HUDEP-2 (cell line): ENCODE data around the gene ACTRT3.

ENCODE experiments used
- DNase-seq, 76 experiments: peaks; one replicate each; lab custom pipeline; 2025; ENCODE audit not compliant: unreplicated experiment in 76 of 76; lab: John Stamatoyannopoulos, UW

The ACTRT3 gene

DNA sequence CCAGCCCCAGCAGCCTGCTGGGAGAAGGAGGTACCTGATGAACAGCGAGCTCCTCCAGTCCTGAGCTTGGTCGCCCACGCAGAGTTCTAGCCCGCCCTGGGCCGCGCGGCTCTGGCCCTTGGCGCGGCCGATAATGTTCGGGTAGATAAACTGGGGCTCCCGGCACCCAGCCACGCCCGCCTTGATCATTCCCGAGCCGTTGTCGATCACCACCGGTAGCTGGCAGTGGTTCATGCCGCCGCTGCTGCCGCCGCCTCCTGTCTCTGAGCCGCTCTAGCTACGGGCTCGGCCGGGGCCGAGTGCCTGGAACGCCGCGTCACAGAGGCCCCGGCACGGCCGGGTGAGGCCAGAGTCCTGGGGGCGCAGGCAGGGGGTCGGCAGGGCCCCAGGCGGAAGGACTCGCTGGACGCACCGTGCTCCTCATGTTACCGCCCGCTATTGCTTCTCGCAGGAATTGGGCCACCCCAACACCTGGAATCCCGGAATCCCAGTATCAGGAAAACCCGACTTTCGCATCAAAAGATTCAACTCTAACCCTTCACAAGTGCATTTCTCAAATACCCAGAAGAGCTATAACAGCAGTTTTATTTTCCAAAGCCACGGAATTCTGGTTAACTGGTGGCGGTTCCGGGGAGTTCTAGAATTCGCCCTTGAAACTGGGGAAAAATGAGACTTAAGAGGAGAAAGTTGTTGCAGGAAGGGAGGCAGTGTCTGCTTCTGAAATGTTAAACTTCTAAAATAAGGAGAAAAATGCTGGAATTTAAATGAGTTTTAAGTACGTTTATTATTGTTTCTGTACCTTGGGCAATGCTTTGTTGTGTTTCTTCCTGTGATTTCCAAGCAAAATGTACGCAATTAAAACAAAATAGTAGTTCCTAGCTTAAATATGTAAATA lies at the start of gene ACTRT3:
Gene ACTRT3, minus strand, starts transcription at position 275 of the 895 bp plus-strand sequence. Its CDS starts 41 bp downstream, at position 234.
- DNase-seq: peak; percentile 27 to 95 (median 88)

DNA sequence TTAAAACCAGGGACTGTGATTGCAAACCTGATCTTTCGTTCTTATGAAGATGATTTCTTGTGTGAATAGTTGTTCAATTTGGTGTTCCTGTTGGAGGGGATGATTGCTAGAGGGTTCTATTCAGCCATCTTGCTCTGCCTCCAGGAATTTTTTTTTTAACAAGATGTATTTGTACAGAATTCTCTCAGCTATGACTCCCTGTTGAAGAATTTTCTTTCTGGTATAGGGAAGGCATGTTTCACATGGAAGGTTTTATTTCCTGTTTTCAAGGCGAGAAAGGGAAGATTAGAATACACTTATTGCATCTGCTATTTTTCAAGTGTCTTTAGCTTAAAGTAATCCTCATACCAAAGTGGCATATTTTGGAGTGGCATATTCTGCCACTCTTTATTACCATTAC lies 49.0 kb upstream of the ACTRT3 start:
- DNase-seq: no peak

DNA sequence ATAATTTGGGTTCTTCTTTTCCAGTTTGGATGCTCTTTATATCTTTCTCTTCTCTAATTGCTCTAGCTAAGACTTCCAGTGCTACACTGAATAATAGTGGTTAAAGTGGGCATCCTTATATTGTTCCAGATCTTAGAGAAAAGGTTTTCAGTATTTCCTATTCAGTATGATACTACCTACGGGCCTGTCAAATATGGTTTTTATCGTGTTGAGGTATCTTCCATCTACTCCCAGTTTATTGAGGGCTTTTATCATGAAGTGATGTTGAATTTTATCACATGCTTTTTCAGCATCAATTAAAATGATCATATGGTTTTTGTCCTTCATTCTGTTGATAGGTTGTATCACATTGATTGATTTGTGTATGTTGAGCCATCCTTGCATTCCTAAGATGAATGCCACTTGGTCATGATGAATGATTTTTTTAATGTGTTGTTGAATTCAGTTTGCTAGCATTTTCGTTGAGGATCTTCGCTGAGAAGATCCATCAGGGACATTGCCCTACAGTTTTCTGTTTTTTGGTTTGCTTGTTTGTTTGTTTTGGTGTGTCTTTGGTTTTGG lies 46.3 kb upstream of the ACTRT3 start:
- DNase-seq: no peak

- DNase-seq: peak in 31 of 76 experiments; percentile 1 to 44 (median 13)
These were observed 44.6 kb upstream of the ACTRT3 start for GRCh38 chr3:169813757-169814517.

DNA sequence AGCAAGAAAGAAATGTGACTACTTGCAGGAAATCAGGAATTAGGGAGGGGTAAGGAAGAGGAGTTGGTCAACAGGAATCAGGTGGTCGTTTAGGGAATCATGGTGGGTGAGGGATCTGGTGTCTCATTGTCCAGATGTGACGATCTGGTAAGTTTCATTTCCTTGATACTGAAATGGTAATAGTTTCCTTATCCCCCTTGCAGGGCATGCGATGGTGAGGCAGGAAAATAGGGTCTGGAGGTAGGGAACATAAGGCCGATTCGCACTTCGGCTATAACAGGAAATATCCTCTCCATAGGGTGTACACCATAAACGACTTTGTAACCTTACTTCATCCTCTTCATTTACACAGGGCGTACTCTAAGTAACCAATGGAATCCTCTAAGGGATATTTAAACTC lies 43.9 kb upstream of the ACTRT3 start:
- DNase-seq: no peak

GRCh38 chr3:169812332-169813235 lies 43.2 kb upstream of the ACTRT3 start, which contains the start of the genes LRRC34 and LRRIQ4:
LRRC34 (minus strand) TSS chr3:169812904; CDS start chr3:169812548, 356 bp downstream.
LRRIQ4 (plus strand) TSS chr3:169812870; CDS start chr3:169821922, 9,052 bp downstream.
- DNase-seq: peak in 75 of 76 experiments; percentile 8 to 86 (median 70)

DNA sequence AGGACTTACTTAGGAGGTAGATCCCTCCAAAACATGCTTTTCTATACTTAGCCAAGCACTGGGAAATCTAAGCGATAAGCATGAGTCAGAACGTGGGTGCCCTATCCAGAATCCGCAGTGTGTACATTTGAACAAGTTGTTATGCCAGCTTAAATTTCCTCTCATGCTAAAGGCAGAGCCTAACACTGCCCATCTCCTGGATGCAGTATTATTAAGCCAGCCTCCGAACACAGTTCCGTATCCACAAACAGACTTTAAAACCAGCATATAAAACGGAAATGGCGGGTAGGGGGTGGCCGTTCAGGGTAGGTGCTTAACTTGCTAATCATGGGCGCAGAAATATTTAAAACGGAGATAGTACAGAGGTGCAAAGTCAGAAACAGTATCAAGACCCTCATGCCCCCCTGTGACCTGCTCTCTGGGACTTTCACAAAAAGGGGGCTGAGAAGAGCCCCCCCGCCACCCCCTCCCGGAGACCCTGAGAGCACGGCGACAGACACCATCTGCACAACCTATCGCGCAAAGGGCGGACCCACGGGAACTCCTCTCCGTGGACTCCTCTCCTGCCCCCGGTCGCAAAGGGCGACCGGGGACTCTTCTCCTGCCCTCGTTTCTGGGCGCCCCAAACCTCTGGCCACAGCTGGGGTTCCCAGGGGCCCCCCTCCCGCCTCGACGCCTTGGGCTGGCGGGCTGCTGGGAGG lies 42.4 kb upstream of the ACTRT3 start:
- peak in 41 of 76 experiments; percentile 4 to 57 (median 30) for DNase-seq

DNA sequence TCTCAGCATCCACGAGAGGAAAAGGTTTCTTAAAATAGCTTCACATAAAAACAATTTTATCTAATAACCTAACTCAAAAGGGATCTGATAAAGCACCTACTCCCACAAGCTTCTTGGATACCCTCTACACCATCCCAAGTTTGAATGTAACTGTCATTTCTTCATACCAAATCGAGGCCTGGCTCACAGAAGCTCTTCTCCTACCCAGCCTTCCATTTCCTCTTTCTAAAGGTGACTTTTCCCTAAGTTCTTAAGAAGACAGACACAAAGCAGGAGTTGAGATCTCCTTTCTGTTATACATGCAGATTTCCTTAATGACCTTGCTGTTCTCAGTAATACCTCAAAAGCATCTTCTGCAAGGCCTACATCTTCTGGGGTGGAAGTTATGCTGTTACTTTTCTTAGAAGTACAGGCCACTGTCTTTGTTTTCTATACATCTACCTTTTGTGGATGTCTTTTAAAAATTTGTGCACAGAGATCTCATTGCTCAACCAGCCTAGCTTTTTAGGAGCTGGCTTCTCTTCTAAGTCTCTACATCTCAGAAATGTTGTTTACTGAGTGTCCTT lies 40.0 kb upstream of the ACTRT3 start:
- no peak for DNase-seq

GRCh38 chr3:169804681-169805080 lies 35.3 kb upstream of the ACTRT3 start:
- DNase-seq: no peak

GRCh38 chr3:169792359-169792758 lies 23.0 kb upstream of the ACTRT3 start:
- DNase-seq: no peak

DNA sequence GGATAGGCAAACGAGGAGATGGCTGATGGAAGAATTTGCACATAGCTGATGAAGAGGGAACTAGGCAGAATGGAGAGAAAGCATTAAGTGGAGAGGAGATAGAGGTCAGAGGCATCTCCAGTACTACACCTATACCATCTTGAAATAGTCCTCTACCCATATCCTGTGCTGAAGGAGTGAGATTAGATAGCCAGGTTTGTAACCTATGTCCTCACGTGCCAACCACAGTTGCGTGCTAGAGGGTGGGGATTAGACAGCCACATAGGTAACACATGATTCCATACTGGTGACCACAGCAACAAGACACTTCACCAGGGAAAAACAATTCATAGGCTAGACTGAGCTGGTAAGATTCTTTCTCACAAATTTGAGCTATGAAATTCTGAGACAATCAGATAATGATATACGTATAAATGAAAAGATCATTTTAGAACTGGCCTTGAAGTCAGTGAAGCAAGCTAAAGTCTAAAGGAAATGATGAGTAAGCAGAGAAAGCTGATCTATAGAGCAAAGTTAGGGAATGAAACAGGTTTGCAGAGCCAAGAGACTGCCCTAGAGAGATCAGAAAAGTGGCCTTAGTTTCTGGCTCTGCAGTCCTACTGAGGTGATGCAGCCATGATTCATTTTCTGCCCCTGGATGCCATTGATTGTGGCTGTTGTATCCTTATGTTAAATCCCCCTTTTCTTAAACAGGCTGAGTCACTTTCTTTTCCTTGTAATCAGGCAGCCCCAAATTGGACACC lies 21.5 kb upstream of the ACTRT3 start:
- peak in 2 of 76 experiments; percentile 1 to 8 for DNase-seq

- DNase-seq: no peak
These were observed 20.9 kb upstream of the ACTRT3 start for GRCh38 chr3:169790219-169790618.

GRCh38 chr3:169787791-169788190 lies 18.4 kb upstream of the ACTRT3 start:
- no peak for DNase-seq

- DNase-seq: no peak
These were observed 17.8 kb upstream of the ACTRT3 start for GRCh38 chr3:169787120-169787519.

- DNase-seq: peak in 61 of 76 experiments; percentile 5 to 92 (median 62)
These were observed 12.0 kb upstream of the ACTRT3 start for GRCh38 chr3:169781209-169781855.

GRCh38 chr3:169780742-169781141 lies 11.4 kb upstream of the ACTRT3 start:
- DNase-seq: peak in 19 of 76 experiments; percentile 8 to 66 (median 34)

- no peak for DNase-seq
These were observed 8.5 kb upstream of the ACTRT3 start for GRCh38 chr3:169777822-169778221.

GRCh38 chr3:169774186-169774585 lies 4.8 kb upstream of the ACTRT3 start:
- DNase-seq: no peak
